ENCODE measurements around the gene GRN.

- TF ChIP-seq CTCF (IDR thresholded peaks at IDR 0.05 in 2 of 3, conservative IDR thresholded peaks at IDR 0.05 in 1 of 3; ENCODE audit: borderline replicate concordance in 1 of 3, insufficient read depth in 1 of 3, low read depth in 2 of 3, low read length in 2 of 3) = no peak
- no peak for TF ChIP-seq YY1 (IDR thresholded peaks at IDR 0.05; ENCODE audit: extremely low read depth, insufficient replicate concordance, low read depth, low read length)
- no peak for TF ChIP-seq POLR2A (IDR thresholded peaks at IDR 0.05; ENCODE audit: borderline replicate concordance, extremely low read depth, insufficient read depth, insufficient read length)
Observed at GRCh38 chr17:44333371-44333770, 11.7 kb upstream of the GRN start.

All from HCT116 (cell line).